Nephron (organoid): ENCODE measurements around the gene APOA5.

Experiments
- H3K27ac Mint-ChIP-seq, 3 experiments: 2 replicates each; pipeline ENCODE4 v1.8.0; 2020; ENCODE audit warnings: mixed read lengths in 3 of 3, mild to moderate bottlenecking in 2 of 3, moderate library complexity in 1 of 3
- H3K27me3 Mint-ChIP-seq: 2 replicates; pipeline ENCODE4 v1.8.0; 2021; ENCODE audit warnings: low read depth, mild to moderate bottlenecking, moderate library complexity, mixed read lengths
- H3K36me3 Mint-ChIP-seq: 2 replicates; pipeline ENCODE4 v1.8.0; 2020; ENCODE audit warnings: low read depth, mixed read lengths
- H3K4me1 Mint-ChIP-seq: 2 replicates; pipeline ENCODE4 v1.8.0; 2020; ENCODE audit warnings: mixed read lengths
- H3K4me3 Mint-ChIP-seq, 3 experiments: 2 replicates each; pipeline ENCODE4 v1.8.0; 2020; ENCODE audit warnings: mild to moderate bottlenecking in 3 of 3, mixed read lengths in 3 of 3, moderate library complexity in 2 of 3
- H3K9me3 Mint-ChIP-seq: 2 replicates; pipeline ENCODE4 v1.8.0; 2020; ENCODE audit warnings: mixed read lengths
- CTCF ChIP-seq, 3 experiments: fragments of 200-600 bp; sonication (generic); IDR thresholded peaks; one replicate each; pipeline ENCODE4 v1.5.0; 2021; ENCODE audit warnings: antibody characterized with exemption in 3 of 3; ENCODE audit not compliant: unreplicated experiment in 3 of 3

The APOA5 gene

GRCh38 chr11:116791813-116792143 is at the start of gene APOA5:
APOA5 (minus strand) TSS chr11:116791879; CDS start chr11:116791860, 19 bp downstream.
- Mint-ChIP-seq H3K9me3 (no peaks in the 10 kb centered on the region), H3K36me3 (peaks cover 5% of the 10 kb centered on the region)

GRCh38 chr11:116840746-116841296 is 49.1 kb upstream of the APOA5 start:
- Mint-ChIP-seq H3K36me3 (peaks cover 22% of the 10 kb centered on the region), H3K4me1 (peaks cover 17% of the 10 kb centered on the region), H3K4me3 (no peak overlapping the region), H3K9me3 (no peaks in the 10 kb centered on the region), H3K27ac (peak overlapping the region in 1 of 3 experiments; percentile 65), H3K27me3 (no peaks in the 10 kb centered on the region)
- no peak for TF ChIP-seq CTCF (IDR thresholded peaks at IDR 0.05; ENCODE audit: unreplicated experiment in 3 of 3)

More at GRCh38 chr11:116791813-116792143, at the start of gene APOA5:
- Mint-ChIP-seq H3K4me1 (peaks cover 21% of the 10 kb centered on the region), H3K27ac (peak within 1 kb of the TSS in 1 of 3 experiments; percentile 26), H3K4me3 (peak within 1 kb of the TSS; percentile 63 to 77 (median 67)), H3K27me3 (peaks cover 8% of the 10 kb centered on the region)
- no peak for TF ChIP-seq CTCF (IDR thresholded peaks at IDR 0.05; ENCODE audit: unreplicated experiment in 3 of 3)

- no peaks in the 10 kb centered on the region for H3K9me3 Mint-ChIP-seq
- peaks cover 20% of the 10 kb centered on the region for H3K4me1 Mint-ChIP-seq
- H3K27me3 Mint-ChIP-seq = no peaks in the 10 kb centered on the region
- no peak overlapping the region for H3K4me3 Mint-ChIP-seq
- peak overlapping the region in 2 of 3 experiments; percentile 31 to 50 for H3K27ac Mint-ChIP-seq
- peaks cover 19% of the 10 kb centered on the region for H3K36me3 Mint-ChIP-seq
- TF ChIP-seq CTCF (IDR thresholded peaks at IDR 0.05; ENCODE audit: unreplicated experiment in 3 of 3) = no peak
These were observed 48.6 kb upstream of the APOA5 start for GRCh38 chr11:116840224-116840745.

GRCh38 chr11:116838321-116839084 is 46.8 kb upstream of the APOA5 start:
- Mint-ChIP-seq H3K27ac (peak overlapping the region; percentile 18 to 77 (median 28)), H3K4me1 (peaks cover 21% of the 10 kb centered on the region), H3K9me3 (no peaks in the 10 kb centered on the region), H3K36me3 (peaks cover 7% of the 10 kb centered on the region), H3K4me3 (peak overlapping the region in 1 of 3 experiments; percentile 23), H3K27me3 (peaks cover 5% of the 10 kb centered on the region)
- TF ChIP-seq CTCF (IDR thresholded peaks at IDR 0.05; ENCODE audit: unreplicated experiment in 3 of 3) = no peak

- Mint-ChIP-seq H3K4me1 (peaks cover 21% of the 10 kb centered on the region), H3K4me3 (peak within 1 kb of the TSS in 1 of 3 experiments; percentile 23), H3K9me3 (no peaks in the 10 kb centered on the region), H3K36me3 (no peaks in the 10 kb centered on the region), H3K27me3 (peaks cover 11% of the 10 kb centered on the region), H3K27ac (peak within 1 kb of the TSS; percentile 26 to 77 (median 28))
- TF ChIP-seq CTCF (IDR thresholded peaks at IDR 0.05; ENCODE audit: unreplicated experiment in 3 of 3) = no peak
These were observed 45.8 kb upstream of the APOA5 start, which contains the start of gene APOA1 for GRCh38 chr11:116837231-116838091. APOA1 (minus strand) TSS chr11:116837622; CDS start chr11:116837387, 235 bp downstream.
